Spleen (tissue), 7 donors: ENCODE data around the gene AGFG1.

Experiments used
- CTCF ChIP-seq, 11 experiments: fragments of 200-600 bp in 7 of 11; fragments of 450-650 bp in 4 of 11; sonication (generic) in 4 of 11; IDR thresholded peaks in 8 of 11; conservative IDR thresholded peaks in 3 of 11; 1 replicate in 7 of 11; 2 replicates in 4 of 11; pipeline versions ENCODE4 v1.4.0 to v1.8.0; 2016 to 2021; ENCODE audit warnings: antibody characterized with exemption in 11 of 11, inconsistent platforms in 4 of 11, mild to moderate bottlenecking in 1 of 11
- POLR2AphosphoS5 ChIP-seq, 3 donors: sonication (generic); formaldehyde crosslinking; IDR thresholded peaks; one replicate each; pipeline ENCODE4 v1.5.1; 2017; ENCODE audit warnings: antibody characterized with exemption in 3 of 3
- donor health status: DM: no; HTN: no; CAD: no; lungs with moderate emphysema.
- donor health status: DM: no; HTN: no; CAD: no.
- donor health status: DM: no; HTN: no; CAD: no.

GRCh38 chr2:227433171-227433570 lies 38.8 kb upstream of the AGFG1 start:
- no peak for TF ChIP-seq CTCF (IDR thresholded peaks at IDR 0.05 in 8 of 11, conservative IDR thresholded peaks at IDR 0.05 in 3 of 11)
- no peak for TF ChIP-seq POLR2AphosphoS5 (IDR thresholded peaks at IDR 0.05)
